Mucosa of gallbladder (tissue), 1 donor: ENCODE results near the gene PDYN. TPM values are rescaled to one million over a fixed set of nuclear protein-coding genes. Genes with fewer than 3 reads are reported as not detected.
A peak's percentile ranks its signal among the peaks of the same experiment; 100 is the strongest.

Source experiments
- DNase-seq: peaks from one replicate; pipeline ENCODE4 v3.0.0-alpha.2; 2020; ENCODE audit warnings: low spot score
- total RNA-seq: library from RNA; stranded (reverse); gene quantifications from one replicate; pipeline ENCODE4 v1.2.1, GENCODE V29; 2021
- donor health status: DM: no; HTN: no; CAD: no.

The PDYN gene
- total RNA-seq, 1 donor from 2014 or later = not detected

GRCh38 chr20:1952737-1953530 is 40.9 kb downstream of the PDYN start:
- no peak for DNase-seq

- no peak for DNase-seq
Observed at GRCh38 chr20:1951436-1952115, 42.3 kb downstream of the PDYN start.

DNA sequence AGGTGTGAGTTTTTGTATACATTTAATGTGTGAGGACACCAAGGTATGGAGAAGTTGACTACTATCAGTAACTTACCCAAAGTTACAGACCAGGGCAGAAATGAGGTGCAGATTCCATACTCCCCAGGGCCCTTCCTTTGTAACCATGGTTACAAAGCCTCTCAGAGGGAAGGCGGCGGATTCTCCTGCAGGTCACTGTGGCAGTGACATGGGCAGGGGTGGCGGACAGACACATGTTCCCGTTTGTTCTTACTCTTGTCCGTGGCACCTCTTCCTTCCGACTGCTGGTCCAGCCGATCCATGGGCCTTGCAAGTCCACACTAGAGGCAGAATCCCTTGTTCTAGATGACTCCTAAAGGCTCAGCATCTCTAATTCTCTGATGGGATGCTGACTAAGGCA is 43.0 kb downstream of the PDYN start:
- no peak for DNase-seq

GRCh38 chr20:1949347-1950100 is 44.3 kb downstream of the PDYN start:
- DNase-seq = no peak

- no peak for DNase-seq
Observed at GRCh38 chr20:1947535-1947846, 46.4 kb downstream of the PDYN start.

GRCh38 chr20:1946762-1947534 is 46.9 kb downstream of the PDYN start:
- peak; percentile 33 for DNase-seq

DNA sequence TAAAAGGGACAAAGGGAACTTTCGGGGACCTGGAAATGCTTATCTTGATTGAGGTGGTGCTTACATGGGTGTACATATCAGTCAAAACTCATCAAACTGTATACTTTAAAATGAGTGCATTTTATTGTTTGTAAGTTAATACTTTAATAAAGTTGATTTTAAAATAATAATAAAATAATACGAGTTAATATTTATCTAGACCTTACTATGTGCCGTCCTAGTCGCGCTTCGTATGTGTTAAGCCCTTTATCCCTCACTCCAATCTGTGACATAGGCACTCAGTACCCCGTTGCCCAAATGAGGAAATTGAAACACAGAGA is 47.5 kb downstream of the PDYN start:
- DNase-seq = no peak

- DNase-seq = no peak
Observed at GRCh38 chr20:1945660-1946059, 48.2 kb downstream of the PDYN start.

GRCh38 chr20:1945134-1945618 is 48.7 kb downstream of the PDYN start:
- DNase-seq = peak; percentile 69

DNA sequence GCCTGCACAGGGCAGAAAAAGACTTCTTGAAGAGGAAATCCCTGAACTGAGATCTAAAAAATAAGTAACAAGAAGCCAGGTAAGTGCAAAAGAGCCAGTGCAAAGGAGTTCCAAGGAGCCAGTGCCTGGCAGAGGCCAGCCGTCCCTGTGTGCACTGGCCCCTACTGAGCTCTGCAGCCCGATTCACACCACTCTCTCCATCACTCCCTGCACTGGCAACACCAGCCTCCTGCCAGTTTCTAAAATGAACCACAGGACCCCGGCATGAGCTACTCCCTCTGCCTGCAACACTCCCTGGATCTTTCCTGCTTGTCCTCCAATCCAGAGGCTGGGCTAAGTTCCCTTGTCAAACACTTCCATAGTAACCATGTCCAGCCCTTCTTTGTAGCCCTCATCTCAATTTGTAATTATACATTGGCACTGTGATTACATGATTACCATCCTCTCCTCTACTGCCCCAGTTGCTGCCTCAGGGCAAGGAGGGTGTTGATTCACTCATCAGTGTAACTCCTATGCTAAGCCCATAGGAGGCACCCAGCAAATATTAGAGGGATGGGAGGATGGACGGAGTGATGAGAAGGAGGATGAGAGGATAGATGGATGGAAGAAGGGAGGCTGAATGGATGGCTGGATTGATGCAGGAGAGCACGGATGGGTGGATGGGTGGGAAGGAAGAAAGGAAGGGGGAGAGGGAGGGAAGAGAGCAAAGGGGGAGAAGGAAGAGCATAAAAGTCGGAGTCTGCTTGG is 49.3 kb downstream of the PDYN start:
- no peak for DNase-seq

GRCh38 chr20:1943275-1944002 is 50.4 kb downstream of the PDYN start:
- DNase-seq = peak; percentile 34

DNA sequence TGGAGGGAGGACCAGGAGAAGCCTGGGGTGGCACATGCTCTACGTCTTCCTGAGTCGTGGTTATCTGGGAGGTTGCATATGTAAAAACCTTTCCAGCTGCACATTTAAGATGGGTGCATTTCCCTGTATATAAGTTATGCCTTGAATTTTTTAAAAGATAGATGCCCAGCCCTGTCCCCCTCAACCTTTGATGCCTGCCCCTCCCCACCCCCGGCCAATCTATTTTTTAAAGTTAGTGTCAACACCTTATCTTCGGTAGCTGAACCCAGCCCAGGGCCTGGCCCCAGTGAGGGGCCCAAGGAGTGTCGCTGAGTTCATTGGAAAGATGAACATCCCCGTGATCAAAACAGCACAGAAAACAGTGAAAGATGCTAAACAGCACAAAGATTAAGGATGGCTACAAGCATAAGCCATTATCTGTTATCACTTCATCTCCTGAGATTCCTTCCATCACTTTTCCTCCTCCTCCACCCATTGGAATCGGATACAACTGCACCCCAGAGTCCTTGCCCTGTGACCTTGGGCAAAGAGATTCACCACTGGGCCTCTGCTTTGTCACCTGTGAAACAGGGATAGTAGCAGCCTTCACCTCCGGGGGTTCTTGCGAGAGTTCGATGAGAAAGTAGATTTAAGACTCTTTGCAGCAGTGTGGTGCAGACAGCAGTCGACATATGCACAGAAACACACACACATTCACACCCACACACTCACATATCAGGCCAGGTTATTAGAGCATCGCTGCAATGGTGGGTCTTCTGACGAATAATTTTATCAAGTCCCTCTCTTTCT is 51.2 kb downstream of the PDYN start:
- no peak for DNase-seq

DNA sequence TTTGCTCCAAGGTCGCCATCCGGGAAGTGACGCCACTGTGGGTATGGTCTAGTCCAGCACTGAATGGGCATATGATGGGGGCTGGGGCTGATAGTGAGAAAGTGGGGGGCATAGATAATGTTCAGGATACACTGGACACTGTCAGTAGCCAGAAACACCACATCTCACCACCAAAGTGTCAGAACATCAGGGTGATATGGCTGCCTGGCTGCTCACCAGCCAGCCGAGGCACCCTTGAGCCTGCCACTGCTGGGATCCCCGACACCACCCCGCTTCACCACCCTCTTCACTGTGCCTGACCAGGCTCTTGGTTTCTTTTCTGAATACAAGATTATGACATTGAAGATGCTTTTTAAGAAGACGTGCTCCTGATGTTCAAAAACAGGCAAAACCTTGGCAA is 51.8 kb downstream of the PDYN start:
- DNase-seq = no peak

DNA sequence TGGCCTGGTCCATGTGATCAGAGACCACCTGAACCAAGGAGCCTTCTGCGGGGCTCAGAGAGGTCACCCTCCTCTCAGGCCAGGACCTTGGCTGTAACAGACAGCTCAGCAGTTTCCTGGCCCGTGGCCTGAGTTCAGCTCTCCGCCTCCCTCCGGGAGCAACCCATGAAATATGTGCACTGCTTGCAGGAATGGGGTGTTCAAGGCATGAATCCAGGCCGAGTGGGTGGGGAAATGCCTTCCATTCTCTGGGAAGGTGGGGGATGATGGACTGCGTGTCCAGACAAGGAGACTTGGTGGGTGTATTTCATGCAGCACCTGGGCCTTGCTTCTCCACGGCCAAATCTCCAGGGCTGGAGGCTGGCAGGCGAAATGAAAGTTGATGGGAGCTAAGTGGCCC is 52.6 kb downstream of the PDYN start:
- DNase-seq = no peak

- DNase-seq = no peak
Observed at GRCh38 chr20:1940581-1940980, 53.3 kb downstream of the PDYN start.

GRCh38 chr20:1939270-1939595 is 54.6 kb downstream of the PDYN start:
- DNase-seq = no peak

DNA sequence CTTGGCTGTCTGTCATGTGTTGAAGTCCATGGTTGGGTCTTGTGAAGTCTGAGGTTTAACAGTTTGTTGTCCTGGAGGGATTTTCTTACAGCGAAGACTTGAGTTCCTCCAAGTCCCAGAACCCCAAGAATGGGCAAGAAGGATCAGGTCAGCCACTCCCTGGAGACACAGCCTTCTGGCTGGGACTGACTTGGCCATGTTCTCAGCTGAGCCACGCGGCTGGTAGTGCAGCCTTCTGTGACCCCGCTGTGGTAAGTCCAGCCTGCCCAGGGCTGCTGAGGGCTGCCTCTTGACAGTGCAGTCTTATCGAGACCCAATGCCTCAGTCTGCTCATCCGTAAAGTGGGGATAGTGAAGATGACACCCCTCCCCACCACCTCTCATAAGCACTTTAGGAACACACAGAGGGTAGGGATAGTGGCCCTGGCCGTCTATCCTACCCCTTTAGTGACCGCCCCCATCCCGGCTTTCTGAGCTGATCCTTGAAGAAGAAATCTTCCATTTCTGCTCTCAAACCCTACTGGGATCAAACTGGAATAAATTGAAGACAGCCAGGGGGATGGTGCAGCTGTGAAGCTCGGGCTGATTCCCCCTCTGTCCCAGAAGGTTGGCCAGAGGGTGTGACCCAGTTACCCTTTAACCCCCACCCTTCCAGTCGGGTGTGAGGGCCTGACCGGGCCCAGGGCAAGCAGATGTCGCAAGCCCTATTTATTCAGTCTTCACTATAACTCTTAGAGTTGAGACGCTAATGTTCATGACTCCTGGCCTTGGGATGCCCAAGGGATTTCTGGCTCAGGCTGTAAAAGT is 55.2 kb downstream of the PDYN start:
- no peak for DNase-seq

DNA sequence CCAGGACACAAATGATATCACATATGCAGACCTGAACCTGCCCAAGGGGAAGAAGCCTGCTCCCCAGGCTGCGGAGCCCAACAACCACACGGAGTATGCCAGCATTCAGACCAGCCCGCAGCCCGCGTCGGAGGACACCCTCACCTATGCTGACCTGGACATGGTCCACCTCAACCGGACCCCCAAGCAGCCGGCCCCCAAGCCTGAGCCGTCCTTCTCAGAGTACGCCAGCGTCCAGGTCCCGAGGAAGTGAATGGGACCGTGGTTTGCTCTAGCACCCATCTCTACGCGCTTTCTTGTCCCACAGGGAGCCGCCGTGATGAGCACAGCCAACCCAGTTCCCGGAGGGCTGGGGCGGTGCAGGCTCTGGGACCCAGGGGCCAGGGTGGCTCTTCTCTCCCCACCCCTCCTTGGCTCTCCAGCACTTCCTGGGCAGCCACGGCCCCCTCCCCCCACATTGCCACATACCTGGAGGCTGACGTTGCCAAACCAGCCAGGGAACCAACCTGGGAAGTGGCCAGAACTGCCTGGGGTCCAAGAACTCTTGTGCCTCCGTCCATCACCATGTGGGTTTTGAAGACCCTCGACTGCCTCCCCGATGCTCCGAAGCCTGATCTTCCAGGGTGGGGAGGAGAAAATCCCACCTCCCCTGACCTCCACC is 56.4 kb downstream of the PDYN start:
- no peak for DNase-seq
